Measurements from ENCODE around the gene UGT1A3.

DNA sequence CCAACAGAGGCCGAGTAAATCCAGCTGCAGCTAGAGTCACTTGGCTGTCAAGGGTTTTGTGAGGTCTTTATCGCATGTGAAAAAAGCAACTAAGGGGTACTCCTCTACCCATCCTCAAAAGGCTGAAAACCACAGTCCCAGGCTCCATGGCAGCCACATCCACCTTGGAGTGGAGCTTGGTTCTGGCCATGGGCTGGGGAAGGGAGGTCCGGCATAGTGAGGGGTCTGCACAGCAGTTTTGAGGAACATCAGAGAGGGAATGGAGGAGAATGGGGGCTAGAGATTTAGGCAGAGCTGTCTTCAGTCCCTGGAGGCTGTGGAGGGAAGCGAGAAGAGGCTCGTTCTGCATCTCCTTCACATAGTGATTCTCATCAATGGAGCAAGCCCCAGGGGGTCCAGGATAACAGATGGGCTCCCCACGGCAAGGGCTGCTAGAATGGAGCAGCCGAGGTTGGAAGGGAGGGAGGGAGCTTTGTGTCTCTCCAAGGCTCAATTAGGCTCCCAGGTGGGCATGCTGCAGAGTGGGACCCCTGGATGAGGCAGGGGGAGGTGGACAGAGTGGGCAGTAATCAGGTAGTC lies 70.3 kb downstream of the UGT1A3 start:
- TF ChIP-seq, protein P1, sequence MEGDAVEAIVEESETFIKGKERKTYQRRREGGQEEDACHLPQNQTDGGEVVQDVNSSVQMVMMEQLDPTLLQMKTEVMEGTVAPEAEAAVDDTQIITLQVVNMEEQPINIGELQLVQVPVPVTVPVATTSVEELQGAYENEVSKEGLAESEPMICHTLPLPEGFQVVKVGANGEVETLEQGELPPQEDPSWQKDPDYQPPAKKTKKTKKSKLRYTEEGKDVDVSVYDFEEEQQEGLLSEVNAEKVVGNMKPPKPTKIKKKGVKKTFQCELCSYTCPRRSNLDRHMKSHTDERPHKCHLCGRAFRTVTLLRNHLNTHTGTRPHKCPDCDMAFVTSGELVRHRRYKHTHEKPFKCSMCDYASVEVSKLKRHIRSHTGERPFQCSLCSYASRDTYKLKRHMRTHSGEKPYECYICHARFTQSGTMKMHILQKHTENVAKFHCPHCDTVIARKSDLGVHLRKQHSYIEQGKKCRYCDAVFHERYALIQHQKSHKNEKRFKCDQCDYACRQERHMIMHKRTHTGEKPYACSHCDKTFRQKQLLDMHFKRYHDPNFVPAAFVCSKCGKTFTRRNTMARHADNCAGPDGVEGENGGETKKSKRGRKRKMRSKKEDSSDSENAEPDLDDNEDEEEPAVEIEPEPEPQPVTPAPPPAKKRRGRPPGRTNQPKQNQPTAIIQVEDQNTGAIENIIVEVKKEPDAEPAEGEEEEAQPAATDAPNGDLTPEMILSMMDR (IDR thresholded peaks at IDR 0.05; ENCODE audit: low read length) = no peak
- no peak for TF ChIP-seq EZH2phosphoT487 (IDR thresholded peaks at IDR 0.05; ENCODE audit: low read length)
- TF ChIP-seq EZH2 (optimal IDR thresholded peaks at IDR 0.05; ENCODE audit: low read depth, low read length) = no peak

Measured in MM.1S (cell line).